Neural cell (in vitro differentiated cells): Measurements from ENCODE around the gene CPLX1. TPM values are rescaled to one million over a fixed set of nuclear protein-coding genes. Genes with fewer than 3 reads are reported as not detected.

Experiments
- H2AFZ ChIP-seq: fragments of 200-600, 300-800 bp; sonication (generic), shearing (Covaris generic); 2 replicates; pipeline ENCODE4 v1.6.0; 2014; ENCODE audit warnings: low read depth, mild to moderate bottlenecking, antibody characterized with exemption, low read length, moderate library complexity
- H3F3A ChIP-seq: fragments of 200-600 bp; shearing (Covaris generic); 2 replicates; pipeline ENCODE4 v1.6.1; 2016; ENCODE audit warnings: mild to moderate bottlenecking, moderate library complexity, mixed read lengths, antibody characterized with exemption, low read length; ENCODE audit not compliant: insufficient read depth, poor library complexity, severe bottlenecking
- H3K27ac ChIP-seq: fragments of 200-600, 300-800 bp; sonication (generic), shearing (Covaris generic); 2 replicates; pipeline ENCODE4 v1.5.1; 2014; ENCODE audit warnings: mild to moderate bottlenecking, low read length, moderate library complexity
- H3K27me3 ChIP-seq: fragments of 300-800, 200-600 bp; sonication (generic), shearing (Covaris generic); 2 replicates; pipeline ENCODE4 v1.6.0; 2014; ENCODE audit warnings: mild to moderate bottlenecking, low read depth, low read length, moderate library complexity; ENCODE audit not compliant: insufficient read depth
- H3K36me3 ChIP-seq: fragments of 300-800, 200-600 bp; sonication (generic), shearing (Covaris generic); 2 replicates; pipeline ENCODE4 v1.5.1; 2014; ENCODE audit warnings: mild to moderate bottlenecking, antibody characterized with exemption, low read length, moderate library complexity; ENCODE audit not compliant: insufficient read depth
- H3K4me2 ChIP-seq: fragments of 300-800, 200-600 bp; sonication (generic), shearing (Covaris generic); 2 replicates; pipeline ENCODE4 v1.6.0; 2014; ENCODE audit warnings: mild to moderate bottlenecking, low read length
- H3K4me3 ChIP-seq: fragments of 300-800, 200-600 bp; sonication (generic), shearing (Covaris generic); 2 replicates; pipeline ENCODE4 v1.5.1; 2014; ENCODE audit warnings: mild to moderate bottlenecking, low read length, moderate library complexity
- H3K79me2 ChIP-seq: fragments of 200-600 bp; shearing (Covaris generic); replicated peaks from 2 replicates; pipeline ENCODE4 v1.6.0; 2014; ENCODE audit warnings: mild to moderate bottlenecking, low read length, moderate library complexity; ENCODE audit not compliant: insufficient read depth
- H3K9ac ChIP-seq: fragments of 300-800, 200-600 bp; sonication (generic), shearing (Covaris generic); 2 replicates; pipeline ENCODE4 v1.6.1; 2016; ENCODE audit warnings: mild to moderate bottlenecking, low read length, mixed read lengths
- H3K9me2 ChIP-seq: fragments of 200-600 bp; shearing (Covaris generic); 2 replicates; pipeline ENCODE4 v1.6.1; 2016; ENCODE audit warnings: mild to moderate bottlenecking, low read length, mixed read lengths; ENCODE audit not compliant: insufficient read depth
- H3K9me3 ChIP-seq: fragments of 200-600, 300-800 bp; sonication (generic), shearing (Covaris generic); 2 replicates; pipeline ENCODE4 v1.6.1; 2016; ENCODE audit warnings: mild to moderate bottlenecking, mixed run types, low read length, moderate library complexity, mixed read lengths
- H4K20me1 ChIP-seq: fragments of 200-600 bp; shearing (Covaris generic); 2 replicates; pipeline ENCODE4 v1.6.1; 2016; ENCODE audit warnings: mild to moderate bottlenecking, mixed run types; ENCODE audit not compliant: insufficient read depth
- EP300 ChIP-seq: fragments of 450-650 bp; conservative IDR thresholded peaks from 2 replicates; pipeline ENCODE4 v1.6.1; 2014; ENCODE audit warnings: antibody characterized with exemption, mild to moderate bottlenecking, moderate library complexity; ENCODE audit not compliant: poor library complexity, severe bottlenecking
- EZH2 ChIP-seq: fragments of 200-600, 300-800 bp; shearing (Covaris generic), sonication (generic); IDR thresholded peaks from 2 replicates; pipeline ENCODE4 v1.6.1; 2014; ENCODE audit warnings: antibody characterized with exemption, low read length, borderline replicate concordance, mild to moderate bottlenecking; ENCODE audit not compliant: insufficient read depth, poor library complexity, severe bottlenecking
- MXI1 ChIP-seq: fragments of 450-650 bp; conservative IDR thresholded peaks from 2 replicates; pipeline ENCODE4 v1.6.1; 2014; ENCODE audit warnings: antibody characterized with exemption, mild to moderate bottlenecking; ENCODE audit not compliant: poor library complexity, severe bottlenecking
- POLR2AphosphoS5 ChIP-seq: IDR thresholded peaks from 2 replicates; pipeline ENCODE4 v1.6.1; 2012
- RAD21 ChIP-seq: fragments of 450-650 bp; conservative IDR thresholded peaks from 2 replicates; pipeline ENCODE4 v1.6.1; 2014; ENCODE audit warnings: antibody characterized with exemption, mild to moderate bottlenecking, moderate library complexity
- SMC3 ChIP-seq: fragments of 450-650 bp; conservative IDR thresholded peaks from 2 replicates; pipeline ENCODE4 v1.6.1; 2014; ENCODE audit warnings: antibody characterized with exemption, mild to moderate bottlenecking, moderate library complexity; ENCODE audit not compliant: poor library complexity
- TAF1 ChIP-seq: IDR thresholded peaks from 2 replicates; pipeline ENCODE4 v1.6.1; 2012; ENCODE audit warnings: low read depth
- polyA plus RNA-seq: library from polyadenylated mRNA; depleted of rRNA; stranded (reverse); fragments of >200 nt; gene quantifications from 2 replicates; pipeline ENCODE4 v1.2.3, GENCODE V29; 2014
- TF ChIP-seq, protein P1 (sequence below): fragments of 450-650 bp; IDR thresholded peaks from 2 replicates; pipeline ENCODE4 v1.5.1; 2014; ENCODE audit warnings: antibody characterized with exemption, mild to moderate bottlenecking, moderate library complexity; ENCODE audit not compliant: poor library complexity, severe bottlenecking
- TF ChIP-seq, protein P2 (sequence below): IDR thresholded peaks from 2 replicates; pipeline ENCODE4 v1.6.1; 2012; ENCODE audit warnings: borderline replicate concordance

Gene CPLX1
- polyA plus RNA-seq, 1 donor from 2014 or later = 7.6 TPM

DNA sequence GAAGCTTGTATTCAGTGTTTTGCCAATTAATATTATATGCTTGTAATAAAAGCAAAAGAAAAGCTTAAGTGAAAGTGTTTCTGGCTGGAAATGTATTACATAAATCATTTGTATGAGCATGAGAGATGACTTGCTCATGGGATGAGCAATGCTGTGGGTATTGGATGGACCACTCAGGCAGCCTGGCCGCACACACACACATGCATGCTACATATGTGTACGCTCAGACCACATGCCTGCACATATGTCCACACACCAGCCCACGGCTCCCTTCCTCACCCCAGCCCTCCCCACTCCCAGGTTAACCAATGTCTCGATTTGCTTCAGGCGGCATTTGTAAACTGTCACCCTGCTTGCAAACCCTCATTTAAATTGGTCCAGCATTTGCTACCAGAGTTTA, 55.9 kb downstream of the CPLX1 start:
- Histone ChIP-seq H3K9me2 (no peaks in the 10 kb centered on the region), H3K27me3 (no peaks in the 10 kb centered on the region), H3K4me2 (no peak overlapping the region), H3K4me3 (no peak overlapping the region), H3F3A (no peaks in the 10 kb centered on the region), H3K79me2 (peaks cover 9% of the 10 kb centered on the region), H3K9ac (no peak overlapping the region), H4K20me1 (peaks cover 15% of the 10 kb centered on the region), H2AFZ (no peak overlapping the region), H3K27ac (no peak overlapping the region), H3K9me3 (no peaks in the 10 kb centered on the region), H3K36me3 (peaks cover 17% of the 10 kb centered on the region)
- TF ChIP-seq RAD21 (no peak), POLR2AphosphoS5 (peak; percentile 9)

DNA sequence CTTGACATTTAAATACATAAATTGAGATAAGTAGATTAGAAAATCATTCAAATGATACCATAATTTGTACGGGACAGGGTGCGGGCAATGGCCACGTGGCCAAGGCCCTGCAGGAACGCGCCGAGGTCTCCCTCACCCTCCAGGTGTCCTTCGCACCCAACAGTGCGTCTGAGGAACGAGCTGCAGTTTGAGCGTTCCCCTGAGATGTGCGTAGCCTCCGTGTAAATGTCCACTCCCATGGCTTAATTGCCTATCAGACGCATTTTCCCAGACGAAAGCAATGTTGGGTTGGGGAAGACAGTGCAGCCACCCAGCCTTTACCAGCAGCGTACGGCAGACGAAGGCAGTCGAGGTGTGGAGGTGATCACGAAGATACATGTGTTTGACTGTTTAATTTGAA, 56.4 kb downstream of the CPLX1 start:
- H3K79me2 ChIP-seq = peaks cover 7% of the 10 kb centered on the region
- no peak overlapping the region for H3K27ac ChIP-seq
- peaks cover 17% of the 10 kb centered on the region for H3K36me3 ChIP-seq
- no peak overlapping the region for H2AFZ ChIP-seq
- H3F3A ChIP-seq = no peaks in the 10 kb centered on the region
- no peaks in the 10 kb centered on the region for H3K9me2 ChIP-seq
- no peaks in the 10 kb centered on the region for H3K27me3 ChIP-seq
- no peak overlapping the region for H3K4me3 ChIP-seq
- no peak for TF ChIP-seq SMC3
- no peak for TF ChIP-seq POLR2AphosphoS5
- TF ChIP-seq EZH2 = no peak
- no peak overlapping the region for H3K9ac ChIP-seq
- no peaks in the 10 kb centered on the region for H3K9me3 ChIP-seq
- H4K20me1 ChIP-seq = peaks cover 15% of the 10 kb centered on the region
- H3K4me2 ChIP-seq = no peak overlapping the region

DNA sequence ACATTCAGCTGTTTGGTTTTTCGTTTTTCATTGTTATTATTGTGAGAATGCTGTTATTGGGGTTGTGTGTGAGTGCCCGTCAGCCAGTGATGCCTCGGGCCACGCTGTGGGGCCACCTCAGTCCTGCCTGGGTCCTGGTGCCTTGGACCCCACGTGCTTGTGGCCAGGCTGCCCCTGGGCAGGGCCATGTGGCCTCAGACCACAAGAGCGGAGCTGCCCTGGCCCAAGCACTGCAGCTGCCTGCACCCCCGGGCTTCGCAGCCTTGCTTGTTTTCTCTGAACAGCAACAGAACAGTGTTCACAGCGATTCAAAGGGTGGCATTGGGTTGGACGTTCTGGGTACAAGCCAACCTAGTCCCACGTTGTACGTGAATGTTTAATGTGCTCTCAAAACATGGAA, 56.9 kb downstream of the CPLX1 start:
- peaks cover 15% of the 10 kb centered on the region for H4K20me1 ChIP-seq
- no peak overlapping the region for H2AFZ ChIP-seq
- H3K9me3 ChIP-seq = no peaks in the 10 kb centered on the region
- no peak overlapping the region for H3K4me3 ChIP-seq
- peaks cover 17% of the 10 kb centered on the region for H3K36me3 ChIP-seq
- no peaks in the 10 kb centered on the region for H3K27me3 ChIP-seq
- H3K79me2 ChIP-seq = peaks cover 7% of the 10 kb centered on the region
- no peaks in the 10 kb centered on the region for H3K9me2 ChIP-seq
- H3K9ac ChIP-seq = no peak overlapping the region
- H3K4me2 ChIP-seq = no peak overlapping the region
- no peaks in the 10 kb centered on the region for H3F3A ChIP-seq
- TF ChIP-seq MXI1 (no peak), EP300 (no peak), TAF1 (no peak), EZH2 (no peak), POLR2AphosphoS5 (no peak), RAD21 (no peak)
- TF ChIP-seq, protein P1, sequence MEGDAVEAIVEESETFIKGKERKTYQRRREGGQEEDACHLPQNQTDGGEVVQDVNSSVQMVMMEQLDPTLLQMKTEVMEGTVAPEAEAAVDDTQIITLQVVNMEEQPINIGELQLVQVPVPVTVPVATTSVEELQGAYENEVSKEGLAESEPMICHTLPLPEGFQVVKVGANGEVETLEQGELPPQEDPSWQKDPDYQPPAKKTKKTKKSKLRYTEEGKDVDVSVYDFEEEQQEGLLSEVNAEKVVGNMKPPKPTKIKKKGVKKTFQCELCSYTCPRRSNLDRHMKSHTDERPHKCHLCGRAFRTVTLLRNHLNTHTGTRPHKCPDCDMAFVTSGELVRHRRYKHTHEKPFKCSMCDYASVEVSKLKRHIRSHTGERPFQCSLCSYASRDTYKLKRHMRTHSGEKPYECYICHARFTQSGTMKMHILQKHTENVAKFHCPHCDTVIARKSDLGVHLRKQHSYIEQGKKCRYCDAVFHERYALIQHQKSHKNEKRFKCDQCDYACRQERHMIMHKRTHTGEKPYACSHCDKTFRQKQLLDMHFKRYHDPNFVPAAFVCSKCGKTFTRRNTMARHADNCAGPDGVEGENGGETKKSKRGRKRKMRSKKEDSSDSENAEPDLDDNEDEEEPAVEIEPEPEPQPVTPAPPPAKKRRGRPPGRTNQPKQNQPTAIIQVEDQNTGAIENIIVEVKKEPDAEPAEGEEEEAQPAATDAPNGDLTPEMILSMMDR = no peak
- no peak overlapping the region for H3K27ac ChIP-seq

DNA sequence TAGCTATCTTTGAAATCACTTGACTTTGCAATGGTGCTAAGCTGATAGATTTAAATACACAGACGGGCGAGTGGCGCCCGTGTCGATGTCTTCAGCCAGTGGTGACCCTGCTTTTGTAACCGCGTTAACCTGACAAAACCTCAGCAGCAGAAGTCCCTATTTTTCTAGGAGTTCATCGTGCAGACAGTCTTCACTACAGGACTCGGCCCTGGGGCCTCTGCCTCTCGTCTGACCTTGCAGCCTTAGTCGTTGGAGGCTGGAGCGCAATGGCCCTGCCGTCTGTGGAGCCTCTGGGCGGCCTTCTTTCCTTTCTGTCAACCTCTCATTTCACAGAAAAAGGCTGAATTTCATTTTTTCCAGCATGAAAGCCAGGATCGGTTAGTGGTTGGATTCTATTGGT, 57.9 kb downstream of the CPLX1 start:
- no peak overlapping the region for H2AFZ ChIP-seq
- H4K20me1 ChIP-seq = peaks cover 15% of the 10 kb centered on the region
- H3F3A ChIP-seq = no peaks in the 10 kb centered on the region
- TF ChIP-seq POLR2AphosphoS5 (no peak), MXI1 (no peak), SMC3 (no peak), TAF1 (no peak), EP300 (no peak), EZH2 (no peak), RAD21 (no peak)
- TF ChIP-seq, protein P1 = no peak
- TF ChIP-seq, protein P2, sequence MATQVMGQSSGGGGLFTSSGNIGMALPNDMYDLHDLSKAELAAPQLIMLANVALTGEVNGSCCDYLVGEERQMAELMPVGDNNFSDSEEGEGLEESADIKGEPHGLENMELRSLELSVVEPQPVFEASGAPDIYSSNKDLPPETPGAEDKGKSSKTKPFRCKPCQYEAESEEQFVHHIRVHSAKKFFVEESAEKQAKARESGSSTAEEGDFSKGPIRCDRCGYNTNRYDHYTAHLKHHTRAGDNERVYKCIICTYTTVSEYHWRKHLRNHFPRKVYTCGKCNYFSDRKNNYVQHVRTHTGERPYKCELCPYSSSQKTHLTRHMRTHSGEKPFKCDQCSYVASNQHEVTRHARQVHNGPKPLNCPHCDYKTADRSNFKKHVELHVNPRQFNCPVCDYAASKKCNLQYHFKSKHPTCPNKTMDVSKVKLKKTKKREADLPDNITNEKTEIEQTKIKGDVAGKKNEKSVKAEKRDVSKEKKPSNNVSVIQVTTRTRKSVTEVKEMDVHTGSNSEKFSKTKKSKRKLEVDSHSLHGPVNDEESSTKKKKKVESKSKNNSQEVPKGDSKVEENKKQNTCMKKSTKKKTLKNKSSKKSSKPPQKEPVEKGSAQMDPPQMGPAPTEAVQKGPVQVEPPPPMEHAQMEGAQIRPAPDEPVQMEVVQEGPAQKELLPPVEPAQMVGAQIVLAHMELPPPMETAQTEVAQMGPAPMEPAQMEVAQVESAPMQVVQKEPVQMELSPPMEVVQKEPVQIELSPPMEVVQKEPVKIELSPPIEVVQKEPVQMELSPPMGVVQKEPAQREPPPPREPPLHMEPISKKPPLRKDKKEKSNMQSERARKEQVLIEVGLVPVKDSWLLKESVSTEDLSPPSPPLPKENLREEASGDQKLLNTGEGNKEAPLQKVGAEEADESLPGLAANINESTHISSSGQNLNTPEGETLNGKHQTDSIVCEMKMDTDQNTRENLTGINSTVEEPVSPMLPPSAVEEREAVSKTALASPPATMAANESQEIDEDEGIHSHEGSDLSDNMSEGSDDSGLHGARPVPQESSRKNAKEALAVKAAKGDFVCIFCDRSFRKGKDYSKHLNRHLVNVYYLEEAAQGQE = no peak
- H3K9ac ChIP-seq = no peak overlapping the region
- H3K9me2 ChIP-seq = no peaks in the 10 kb centered on the region
- no peaks in the 10 kb centered on the region for H3K9me3 ChIP-seq
- H3K4me3 ChIP-seq = no peak overlapping the region
- H3K36me3 ChIP-seq = peaks cover 17% of the 10 kb centered on the region
- H3K27me3 ChIP-seq = no peaks in the 10 kb centered on the region
- peaks cover 7% of the 10 kb centered on the region for H3K79me2 ChIP-seq
- no peak overlapping the region for H3K4me2 ChIP-seq
- H3K27ac ChIP-seq = no peak overlapping the region
